NT2/D1 (cell line): ENCODE data around the gene KCTD16.

Experiments
- YY1 ChIP-seq: IDR thresholded peaks from 2 replicates; pipeline ENCODE4 v1.6.1; 2011; ENCODE audit not compliant: insufficient read length, insufficient read depth
- ZNF274 ChIP-seq: IDR thresholded peaks from 2 replicates; pipeline ENCODE4 v1.6.1; 2011; ENCODE audit warnings: mild to moderate bottlenecking, low read depth, low read length

- TF ChIP-seq ZNF274 (no peak), YY1 (no peak)
Observed at GRCh38 chr5:144227363-144227999, 56.8 kb downstream of the KCTD16 start.
